Adipose tissue (tissue), 3 donors: ENCODE data around the gene DAP. TPM values are rescaled to one million over a fixed set of nuclear protein-coding genes. Genes with fewer than 3 reads are reported as not detected.

Experiments used
- H3K27ac ChIP-seq: one replicate; pipeline ENCODE4 v1.5.1; 2013; ENCODE audit warnings: low read depth, low read length
- WGBS, 3 donors: extraction: QIAGEN DNeasy Blood & Tissue Kit; methylation state at CpG; one replicate each; pipeline ENCODE4 v1.1.7; 2013; 5-methylcytosine and 5-hydroxymethylcytosine counted together
- polyA plus RNA-seq, 3 donors: library from polyadenylated mRNA; stranded (reverse); fragments of 200-250 nt; gene quantifications; one replicate each; pipeline ENCODE4 v1.2.3, GENCODE V29; 2013
- donor health status: healthy with polysubstance abuse.
- donor health status: Bipolar disorder and iron deficiency.
- donor health status: healthy.

Gene DAP
- polyA plus RNA-seq, 3 donors = 46.9 to 132 (median 102) TPM

DNA sequence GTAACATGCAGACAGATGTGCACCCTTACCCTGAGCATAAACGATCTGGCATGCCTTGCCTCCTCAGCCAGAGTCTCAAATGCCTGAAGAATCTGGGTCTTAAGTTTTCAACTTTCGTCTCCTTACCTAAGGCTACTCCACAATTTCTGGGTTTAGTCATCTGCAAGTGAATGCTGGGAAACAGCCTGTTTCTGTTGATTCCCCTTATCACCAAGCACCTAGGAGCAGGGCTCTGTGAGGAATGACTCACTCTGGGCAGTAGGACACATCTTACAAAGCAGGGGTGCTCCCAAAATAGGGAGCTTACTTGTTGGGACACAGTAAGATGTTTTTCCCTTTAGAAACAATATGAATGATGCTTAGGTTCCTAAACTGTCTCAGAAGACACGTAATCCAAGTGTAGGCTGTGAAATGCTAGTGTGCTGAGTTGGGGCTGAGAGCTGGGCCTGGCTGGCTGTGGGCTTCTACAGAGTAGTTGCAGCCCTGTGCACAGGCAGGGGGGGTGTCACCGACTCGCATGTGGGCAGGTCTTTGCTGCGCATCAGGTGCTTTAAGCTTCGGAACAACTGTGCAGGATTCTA is 58.0 kb downstream of the DAP start:
- no peak overlapping the region for H3K27ac ChIP-seq
- WGBS, 3 donors = 46 to 91% (median 78%) methylated on average over 7 of the region's 7 CpGs

DNA sequence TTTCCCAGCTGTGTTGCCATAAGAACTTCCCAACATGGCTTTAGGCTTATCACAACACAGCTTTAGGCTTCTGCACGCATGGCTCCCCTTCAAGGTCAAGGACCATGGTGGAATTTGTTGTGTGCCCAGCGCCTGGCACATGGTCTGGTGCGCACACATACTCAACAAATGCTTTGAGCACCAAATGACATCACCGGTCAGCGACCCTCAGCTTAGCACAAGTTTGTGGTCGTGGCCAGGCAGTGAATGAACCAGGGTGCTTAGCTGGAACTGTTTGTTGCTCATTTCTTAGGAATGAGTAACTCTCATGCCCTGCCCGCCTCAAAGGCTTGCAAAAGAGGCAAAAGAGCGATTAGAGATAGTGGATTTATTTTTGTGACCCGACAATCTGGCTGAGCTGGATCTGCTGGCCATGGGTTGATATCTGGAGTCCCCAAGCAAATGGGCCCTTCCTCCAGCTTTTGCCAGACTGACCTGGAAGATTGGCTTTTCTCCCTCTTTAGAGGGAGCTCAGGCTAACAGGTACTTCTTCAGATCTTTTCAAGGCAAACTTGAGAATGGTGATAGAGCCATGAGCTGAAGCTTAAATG is 58.9 kb downstream of the DAP start:
- no peak overlapping the region for H3K27ac ChIP-seq
- 49 to 92% (median 91%) methylated on average over 9 of the region's 9 CpGs for WGBS, 3 donors

DNA sequence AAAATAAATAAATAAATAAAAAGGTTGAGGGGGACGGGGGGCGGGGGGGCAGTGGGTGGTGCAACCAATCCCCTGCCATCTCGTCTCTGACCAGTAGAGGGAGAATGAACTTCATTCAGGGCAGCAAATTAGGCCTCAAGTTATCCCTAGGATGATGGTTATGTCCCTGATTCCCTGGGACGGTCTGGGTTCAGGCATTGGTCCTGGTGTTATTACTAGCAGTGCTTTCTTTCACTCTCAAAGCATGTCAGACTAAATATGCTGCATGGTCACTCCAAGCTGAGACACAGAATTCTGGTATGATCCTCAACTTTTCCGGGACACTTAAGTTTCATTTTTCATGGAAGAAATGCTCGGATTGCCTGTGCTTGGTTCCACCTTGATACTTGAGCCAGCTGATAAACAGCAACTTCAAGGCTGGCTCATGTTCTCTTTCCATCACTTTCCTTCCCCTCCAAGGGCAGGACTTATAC is 59.4 kb downstream of the DAP start:
- H3K27ac ChIP-seq = no peak overlapping the region
- 24 to 59% (median 50%) methylated on average over 6 of the region's 6 CpGs for WGBS, 3 donors

DNA sequence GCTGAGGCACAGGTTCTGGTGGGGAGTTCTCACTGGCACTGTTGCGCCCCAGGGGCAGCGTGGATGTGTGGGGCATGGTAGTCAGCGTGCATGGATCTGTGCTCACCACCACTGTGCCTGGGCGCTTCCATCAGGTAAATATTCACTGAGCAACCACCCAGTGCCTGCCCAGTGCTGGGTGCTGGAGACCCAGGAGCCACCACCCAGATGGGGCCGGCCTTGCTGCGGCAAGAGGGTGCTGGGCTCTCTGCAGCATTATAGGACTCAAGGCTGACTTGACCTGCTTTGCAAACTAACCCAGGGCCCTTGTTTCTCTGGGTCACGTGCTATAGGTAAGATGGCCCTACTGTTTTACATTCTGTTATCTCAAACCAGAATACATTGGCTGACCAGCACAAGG is 60.5 kb downstream of the DAP start:
- WGBS, 3 donors = 87 to 99% (median 97%) methylated on average over 7 of the region's 7 CpGs

DNA sequence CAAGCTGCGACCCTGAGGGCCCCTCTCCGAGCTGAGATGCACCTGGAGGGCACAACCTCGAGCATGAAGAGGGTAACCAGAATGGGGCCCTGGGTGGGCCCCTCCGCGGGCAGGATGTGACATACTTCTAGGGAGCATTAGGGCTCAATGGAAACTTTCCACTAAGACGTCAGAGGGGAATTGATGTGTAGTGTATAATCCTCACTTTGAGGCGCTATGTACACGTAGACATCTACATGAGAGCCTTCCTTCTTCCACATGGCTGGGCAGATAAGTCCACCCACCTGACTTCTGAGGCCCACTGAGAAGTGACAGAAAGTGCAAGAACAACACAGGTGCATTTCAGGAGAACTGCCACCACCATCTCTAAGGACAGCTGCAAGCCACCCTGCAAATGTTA is 61.0 kb downstream of the DAP start:
- 67 to 83% (median 74%) methylated on average over 8 of the region's 8 CpGs for WGBS, 3 donors
- no peak overlapping the region for H3K27ac ChIP-seq

More for the DNA sequence above, 60.5 kb downstream of the DAP start:
- no peak overlapping the region for H3K27ac ChIP-seq

DNA sequence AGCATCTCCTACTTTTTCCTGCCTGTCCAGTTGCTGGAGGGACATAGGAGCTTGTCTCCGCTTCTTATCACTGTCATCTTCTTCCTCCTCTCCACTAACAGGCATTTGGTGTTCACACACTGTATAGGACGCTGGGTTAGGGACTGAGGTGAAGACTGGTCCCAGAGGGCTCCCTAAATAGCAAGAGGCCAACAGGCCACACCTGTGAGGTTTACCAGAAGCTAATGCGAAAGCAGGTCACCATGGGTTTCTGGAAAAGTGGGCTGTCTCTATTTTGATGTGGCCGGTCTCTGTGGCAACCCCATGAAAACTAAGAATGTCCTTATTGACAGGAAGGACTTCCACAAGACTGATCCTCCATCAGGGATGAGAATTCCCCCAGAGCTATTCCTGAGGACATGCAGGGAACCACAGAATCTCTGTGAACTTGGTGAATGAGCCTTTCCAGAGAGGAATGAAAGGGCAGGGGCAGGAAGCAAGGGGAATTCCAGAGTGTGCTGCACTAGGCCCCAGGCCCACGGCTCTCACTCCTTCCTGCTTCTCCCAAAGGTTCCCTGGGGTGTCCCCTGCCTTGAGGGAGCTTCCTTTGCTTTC is 61.7 kb downstream of the DAP start:
- WGBS, 3 donors = 76 to 82% (median 77%) methylated on average over 5 of the region's 5 CpGs
- no peak overlapping the region for H3K27ac ChIP-seq

DNA sequence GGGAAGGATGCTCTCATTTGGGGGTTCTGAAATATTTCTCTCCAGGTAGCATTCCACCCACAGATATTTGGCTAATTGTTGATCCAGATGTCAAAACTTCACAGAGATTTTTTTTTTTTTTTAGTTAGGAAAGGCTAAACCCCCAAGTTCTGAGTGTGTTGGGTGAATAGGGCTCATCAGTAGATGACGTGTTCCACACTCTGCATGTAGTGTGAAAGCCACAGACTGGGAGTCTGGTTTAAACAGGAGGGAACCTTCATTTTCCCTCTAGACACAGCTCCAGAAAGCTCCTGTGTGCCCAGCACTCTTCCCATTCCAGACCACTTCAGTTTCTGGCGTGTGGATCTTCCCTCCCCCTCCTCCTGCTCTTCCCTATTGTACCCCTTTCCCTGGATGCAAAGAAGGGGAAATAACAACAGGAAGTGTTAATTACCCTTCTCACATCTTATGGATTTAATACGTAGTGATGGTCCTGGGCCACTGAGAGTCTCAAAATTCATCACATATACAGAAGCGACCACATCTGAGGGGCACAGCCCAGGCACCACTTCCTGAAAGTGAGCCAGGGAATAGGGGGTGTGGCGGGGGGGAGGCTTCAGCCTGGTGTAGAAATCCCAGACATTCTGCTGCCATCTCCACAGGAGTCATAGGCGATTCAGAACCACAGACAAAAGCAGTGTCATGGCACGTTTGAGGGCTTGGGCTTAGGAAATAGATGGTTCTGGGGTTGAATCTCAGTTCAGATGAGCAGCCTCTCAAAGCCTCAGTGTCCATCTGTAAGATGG is 65.1 kb downstream of the DAP start:
- H3K27ac ChIP-seq = no peak overlapping the region
- 66 to 77% (median 72%) methylated on average over 7 of the region's 7 CpGs for WGBS, 3 donors

DNA sequence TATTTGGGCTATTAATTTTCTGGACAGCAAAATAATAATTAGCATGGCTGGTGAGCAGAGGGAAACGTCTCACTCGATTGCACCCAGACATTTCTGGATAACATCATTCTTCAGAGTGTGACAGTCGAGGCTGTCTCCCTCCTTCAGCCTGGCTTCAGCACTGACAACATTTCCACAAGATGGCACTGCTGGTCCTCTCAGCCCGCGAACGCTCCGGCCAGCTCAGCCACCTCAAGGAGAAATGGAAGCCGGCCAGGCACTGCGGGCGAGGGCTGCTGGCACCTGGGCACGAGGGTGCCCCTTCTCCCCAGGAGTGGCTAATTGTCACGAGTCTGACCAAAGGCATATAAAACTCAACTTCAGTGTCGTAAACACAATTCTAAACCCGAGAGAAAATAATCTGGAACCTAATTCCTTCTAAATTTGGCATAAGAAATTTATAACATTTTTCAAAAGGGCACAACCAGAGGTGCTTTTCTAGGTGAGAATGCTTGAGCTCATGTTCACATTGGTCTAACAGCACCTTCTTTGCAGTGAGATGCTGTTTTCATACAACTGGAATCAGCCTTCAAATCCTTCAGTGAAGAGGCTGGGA is 65.9 kb downstream of the DAP start:
- WGBS, 3 donors = 8 to 16% (median 12%) methylated on average over 14 of the region's 14 CpGs
- no peak overlapping the region for H3K27ac ChIP-seq

DNA sequence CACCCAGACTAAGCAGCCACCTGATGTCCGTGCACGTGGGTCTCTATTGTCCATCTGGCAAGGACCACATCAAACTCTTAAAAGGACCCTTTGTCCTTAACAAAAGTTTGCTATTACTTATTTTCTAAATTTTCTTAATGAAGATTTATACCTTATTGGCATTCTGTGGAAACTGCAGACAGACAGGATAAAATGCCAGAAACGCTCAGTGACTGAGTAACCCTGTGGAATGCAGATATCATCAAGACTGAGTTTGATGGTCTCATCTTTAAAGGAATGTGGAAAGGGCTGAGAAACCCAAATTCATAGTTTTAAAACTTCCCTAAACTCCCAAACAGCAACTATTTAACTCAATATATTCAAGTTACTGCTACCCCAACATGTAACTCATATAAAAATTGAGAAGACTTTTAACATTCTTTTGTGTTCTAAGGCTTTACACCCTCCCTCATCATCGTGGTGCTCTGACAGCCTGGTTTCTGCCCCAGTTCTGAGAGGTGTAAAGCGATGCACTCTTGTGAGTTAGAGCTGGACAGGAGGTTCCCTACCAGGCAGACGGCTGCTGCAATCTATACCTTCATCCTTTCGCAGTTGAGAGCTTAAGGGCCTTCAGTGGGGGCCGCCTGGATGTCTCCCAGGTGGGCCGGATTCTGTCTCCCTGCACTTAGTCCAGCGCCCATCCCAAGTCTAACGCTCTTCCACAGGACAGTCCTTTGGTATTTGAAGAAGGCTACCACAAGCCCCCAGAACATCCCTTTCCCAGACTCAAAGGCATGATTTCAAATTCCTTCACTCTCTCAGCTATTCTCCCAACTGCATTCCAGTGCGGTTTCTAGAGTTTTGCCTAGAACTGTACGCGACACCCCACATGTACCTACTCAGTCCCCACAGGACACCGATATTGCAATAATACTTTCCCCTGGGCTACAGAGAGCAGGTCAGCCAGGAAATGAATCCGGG is 68.9 kb downstream of the DAP start:
- 87 to 89% (median 89%) methylated on average over 16 of the region's 16 CpGs for WGBS, 3 donors
- no peak overlapping the region for H3K27ac ChIP-seq

DNA sequence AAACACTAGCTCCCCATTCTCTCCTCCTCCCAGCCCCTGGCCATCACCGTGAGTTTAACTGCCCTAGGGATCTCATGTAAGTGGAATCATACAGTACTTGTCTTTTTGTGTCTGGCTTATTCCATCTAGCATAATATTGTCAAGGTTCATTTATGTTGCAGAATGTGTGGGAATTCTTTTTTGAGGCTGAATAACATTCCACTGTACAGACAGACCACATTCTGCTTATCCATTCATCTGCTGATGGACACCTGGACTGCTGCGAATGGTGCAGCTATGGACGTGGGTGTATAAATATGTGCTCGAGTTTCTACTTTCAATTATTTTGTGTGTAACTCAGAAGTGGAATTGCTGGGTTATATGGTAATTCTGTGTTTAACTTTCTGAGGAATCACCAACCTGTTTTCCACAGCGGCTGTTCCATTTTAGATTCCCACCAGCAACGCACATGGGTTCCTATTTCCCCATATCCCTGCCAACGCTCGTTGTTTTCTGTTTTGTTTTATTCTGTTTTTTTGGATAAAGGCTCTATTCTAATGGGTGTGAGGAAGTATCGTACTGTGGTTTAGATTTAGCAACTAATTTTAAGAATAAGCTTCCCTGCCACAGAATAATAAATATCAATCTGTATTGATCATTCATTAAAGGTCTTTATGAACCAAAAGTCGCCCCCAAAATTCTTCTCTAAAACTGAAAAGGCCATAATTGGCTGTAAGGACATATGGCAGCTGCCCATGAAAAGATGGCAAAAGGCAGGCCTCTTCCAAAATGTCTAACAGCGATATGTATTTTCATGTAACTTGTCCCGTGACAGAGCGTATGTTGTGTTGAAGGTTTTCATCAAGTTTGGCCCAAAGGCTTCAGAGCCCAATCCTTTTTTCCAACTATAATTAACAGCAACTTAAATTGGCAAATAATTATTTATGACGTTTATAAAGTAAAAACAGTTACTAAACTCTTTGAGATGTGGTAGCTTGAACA is 70.3 kb downstream of the DAP start:
- 91 to 92% (median 91%) methylated on average over 14 of the region's 14 CpGs for WGBS, 3 donors
- H3K27ac ChIP-seq = no peak overlapping the region

DNA sequence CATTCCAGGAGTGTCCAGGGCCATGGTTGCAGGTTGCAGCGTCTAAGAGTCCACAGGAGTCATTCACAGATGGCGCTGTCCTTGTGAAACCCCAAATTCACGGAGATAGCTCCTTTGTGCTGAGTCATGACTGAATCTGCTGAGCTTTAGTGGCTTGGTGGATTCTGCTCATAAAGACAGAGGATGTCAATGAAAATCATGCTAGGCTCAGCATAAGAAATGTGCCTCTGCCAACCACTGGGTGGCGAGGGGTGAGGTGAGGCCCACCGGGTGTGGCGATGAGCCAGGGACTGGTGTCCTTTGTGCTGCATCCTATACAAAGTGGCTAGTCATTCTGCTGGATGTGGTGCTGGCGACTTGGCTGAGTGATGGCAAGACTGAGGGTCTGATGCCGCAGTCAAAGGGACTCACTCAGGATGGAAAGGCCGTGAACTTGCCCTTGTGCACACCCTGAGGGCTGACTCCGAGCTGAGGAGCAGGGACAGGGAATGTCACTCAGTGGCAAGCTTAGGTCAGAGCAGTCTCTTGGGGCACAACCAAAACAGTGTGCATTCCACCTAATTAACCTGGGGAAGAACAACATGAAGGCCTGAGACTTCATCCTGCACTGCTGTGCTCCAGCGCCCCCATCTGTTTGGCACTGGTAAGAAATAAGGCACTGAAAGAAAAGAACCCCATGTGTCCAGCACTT is 71.5 kb downstream of the DAP start:
- WGBS, 3 donors = 81 to 85% (median 83%) methylated on average over 11 of the region's 11 CpGs
- H3K27ac ChIP-seq = no peak overlapping the region

DNA sequence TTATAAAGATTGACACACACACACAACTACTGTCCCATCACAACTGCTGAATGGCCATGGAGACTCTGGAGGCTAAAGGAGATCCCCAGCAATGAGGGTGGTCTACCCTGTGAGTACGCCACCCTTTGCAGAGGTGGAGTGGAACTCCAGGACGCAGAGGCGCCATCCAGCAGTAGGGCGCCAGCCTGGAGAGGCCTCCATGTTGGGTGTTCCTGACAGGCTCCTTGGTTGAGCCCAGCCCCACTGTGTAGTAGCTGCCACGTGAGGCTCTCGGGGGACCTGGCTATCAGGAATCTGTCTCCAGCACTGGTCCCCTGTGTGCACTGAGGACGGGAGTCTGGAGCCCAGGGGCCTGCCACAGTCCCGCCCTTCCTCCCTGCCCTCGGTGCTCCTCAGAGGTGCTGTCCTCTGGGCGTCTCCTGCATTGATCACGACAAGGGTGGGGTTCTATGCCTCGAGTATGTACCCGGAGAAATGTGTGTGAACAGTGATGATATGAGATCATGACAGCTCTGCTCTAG is 72.3 kb downstream of the DAP start:
- 97 to 99% (median 97%) methylated on average over 13 of the region's 13 CpGs for WGBS, 3 donors
- H3K27ac ChIP-seq = no peak overlapping the region

DNA sequence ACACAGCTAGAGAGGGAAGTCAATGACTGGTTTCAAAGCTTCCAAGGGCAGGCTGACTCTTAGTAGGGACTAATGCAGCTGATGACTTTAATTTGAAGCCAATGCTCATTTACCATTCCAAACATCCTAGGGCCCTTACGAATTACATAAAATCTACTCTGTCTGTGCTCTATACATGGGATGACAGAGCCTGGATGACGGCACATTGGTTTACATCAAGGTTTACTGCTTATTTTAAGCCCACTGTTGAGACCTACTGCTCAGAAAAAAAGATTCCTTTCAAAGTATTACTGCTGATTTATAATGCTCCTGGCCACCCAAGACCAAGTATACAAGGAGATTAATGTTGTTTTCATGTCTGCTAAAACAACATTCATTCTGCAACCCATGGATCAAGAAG is 74.1 kb downstream of the DAP start:
- H3K27ac ChIP-seq = no peak overlapping the region
- WGBS, 3 donors = 95 to 99% (median 98%) methylated on average over 2 of the region's 2 CpGs

DNA sequence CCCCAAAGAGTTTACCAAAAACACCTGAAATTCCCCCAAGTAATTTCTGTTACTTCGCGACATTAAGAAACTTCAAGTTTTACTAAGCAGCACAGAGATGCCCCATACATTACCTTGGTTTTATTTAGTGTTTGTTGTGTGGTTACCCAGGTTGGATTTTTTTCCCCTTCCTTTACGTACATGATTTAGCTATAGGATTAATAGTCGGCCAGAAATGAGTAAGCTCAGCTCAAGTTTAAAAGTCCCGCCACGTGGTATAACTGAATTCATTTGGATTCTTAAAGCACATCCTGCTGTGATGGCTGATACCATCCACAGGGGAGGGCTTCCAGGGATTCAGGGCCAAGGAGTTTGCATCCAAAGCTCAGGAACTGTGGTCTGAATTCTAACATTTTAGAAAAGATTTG is 75.9 kb downstream of the DAP start:
- 83 to 89% (median 83%) methylated on average over 6 of the region's 6 CpGs for WGBS, 3 donors

DNA sequence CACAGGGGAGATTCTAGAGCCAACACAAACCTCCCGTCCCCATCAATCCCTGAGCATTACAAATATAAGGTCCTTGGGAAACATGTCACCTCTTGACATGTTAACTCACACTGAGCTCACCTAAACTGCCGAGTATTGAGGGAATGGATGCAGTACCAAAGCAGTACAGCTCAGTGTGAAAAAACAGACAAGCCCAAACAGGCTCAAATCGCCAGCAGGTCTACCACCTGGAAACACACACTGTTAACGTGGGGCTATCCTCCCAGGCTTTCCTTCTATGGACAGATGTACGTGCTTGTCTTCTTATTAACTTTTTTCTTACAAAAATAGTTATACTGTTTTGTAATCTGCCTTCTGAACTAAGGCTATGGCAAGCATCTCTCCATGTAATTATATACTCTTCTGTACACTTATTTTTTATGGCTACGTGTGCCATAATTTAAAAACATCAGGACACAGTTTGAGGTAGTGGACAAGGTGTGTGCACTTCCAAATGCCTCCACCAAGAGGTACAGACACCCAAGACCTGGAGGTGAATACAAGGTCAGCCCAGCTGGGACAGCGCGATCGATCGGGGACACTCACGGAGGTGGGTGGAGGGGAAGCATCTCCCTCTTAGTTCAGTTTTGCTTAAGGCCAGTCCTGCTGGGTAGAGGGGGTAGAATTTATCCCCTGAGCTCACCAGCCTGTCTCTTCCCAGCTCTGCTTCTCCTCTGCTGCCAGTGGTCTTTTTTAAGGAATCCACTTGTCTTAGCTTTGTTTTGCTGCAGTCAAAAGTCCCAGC is 76.5 kb downstream of the DAP start:
- H3K27ac ChIP-seq = no peak overlapping the region
- 88 to 95% (median 90%) methylated on average over 11 of the region's 11 CpGs for WGBS, 3 donors

More for the DNA sequence above, 75.9 kb downstream of the DAP start:
- H3K27ac ChIP-seq = no peak overlapping the region
